ENCODE data around the gene RALY.
A peak's percentile ranks its signal among the peaks of the same experiment; 100 is the strongest.

The RALY gene

DNA sequence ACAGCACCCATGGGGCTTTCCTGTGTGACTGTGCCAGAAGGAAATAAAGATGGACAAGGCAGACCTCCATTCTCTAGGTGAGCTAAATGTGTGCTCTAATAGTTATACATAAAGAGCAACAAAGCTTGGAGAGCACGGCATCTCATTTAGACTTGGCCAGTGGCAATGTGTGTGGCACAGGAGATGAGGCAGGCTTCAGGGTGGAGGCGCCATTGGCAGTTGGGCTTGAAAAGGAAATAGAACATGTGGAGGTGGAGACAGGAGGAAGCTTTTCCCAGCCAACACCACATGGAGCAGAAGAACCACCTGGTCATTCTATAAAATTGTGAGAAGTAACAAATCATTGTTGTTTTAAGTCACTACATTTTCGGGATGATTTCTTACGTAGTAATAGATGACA, 3.6 kb upstream of the RALY start:
- DNase-seq, result no peak

DNA sequence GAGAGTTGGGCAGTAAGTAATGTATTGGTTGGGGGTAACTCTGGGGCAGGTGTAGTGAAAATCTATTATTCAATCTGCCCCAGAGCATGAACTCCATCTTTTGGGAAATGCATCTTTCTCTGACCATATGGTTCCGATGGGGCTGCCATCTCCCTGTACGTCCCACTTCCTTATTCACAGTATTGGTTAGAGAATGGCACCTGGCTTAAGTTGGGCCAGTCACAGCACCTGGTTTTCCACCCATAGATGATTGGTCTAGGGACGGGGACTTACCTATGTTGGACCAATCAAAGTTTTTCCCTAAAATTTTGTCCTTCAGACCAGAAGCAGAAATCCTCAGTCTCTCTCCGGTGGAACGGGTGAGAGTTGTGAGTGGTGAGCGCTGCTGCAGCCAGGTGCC, 2.2 kb upstream of the RALY start:
- DNase-seq, result no peak

DNA sequence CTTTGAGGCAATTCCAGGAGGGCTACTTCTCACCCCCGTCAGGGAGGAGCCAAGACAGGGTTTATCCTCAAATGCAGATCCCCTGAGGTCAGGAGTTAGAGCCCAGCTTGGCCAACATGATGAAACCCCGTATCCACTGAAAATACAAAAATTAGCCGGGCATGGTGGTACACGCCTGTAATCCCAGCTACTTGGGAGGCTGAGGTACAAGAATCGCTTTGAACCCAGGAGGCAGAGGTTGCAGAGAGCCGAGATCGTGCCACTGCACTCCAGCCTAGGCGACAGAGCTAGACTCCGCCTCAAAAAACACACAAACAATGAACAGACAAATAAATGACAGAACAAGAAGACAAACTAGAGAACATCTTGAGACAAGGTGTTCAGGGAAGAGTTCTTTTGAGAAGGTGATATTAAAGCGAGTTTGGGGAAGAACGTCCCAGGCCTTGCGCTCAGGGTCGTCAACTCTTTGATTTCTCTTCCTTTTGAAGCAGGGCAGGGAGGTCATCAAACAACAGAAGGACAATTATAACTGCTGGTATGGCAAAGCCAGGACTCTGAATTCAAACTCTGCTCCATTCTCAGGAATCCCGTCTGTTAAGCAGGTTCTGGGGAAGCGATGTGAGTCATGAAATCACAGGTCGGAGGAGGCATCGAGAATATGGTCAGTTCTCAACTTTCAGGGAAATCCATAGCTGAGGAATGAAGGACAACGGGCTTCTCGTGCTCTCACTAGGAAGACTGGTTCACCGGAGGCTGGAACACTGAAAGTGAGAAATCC, 1.4 kb upstream of the RALY start:
- peak in 1 of 2 donors; percentile 19 for DNase-seq

DNA sequence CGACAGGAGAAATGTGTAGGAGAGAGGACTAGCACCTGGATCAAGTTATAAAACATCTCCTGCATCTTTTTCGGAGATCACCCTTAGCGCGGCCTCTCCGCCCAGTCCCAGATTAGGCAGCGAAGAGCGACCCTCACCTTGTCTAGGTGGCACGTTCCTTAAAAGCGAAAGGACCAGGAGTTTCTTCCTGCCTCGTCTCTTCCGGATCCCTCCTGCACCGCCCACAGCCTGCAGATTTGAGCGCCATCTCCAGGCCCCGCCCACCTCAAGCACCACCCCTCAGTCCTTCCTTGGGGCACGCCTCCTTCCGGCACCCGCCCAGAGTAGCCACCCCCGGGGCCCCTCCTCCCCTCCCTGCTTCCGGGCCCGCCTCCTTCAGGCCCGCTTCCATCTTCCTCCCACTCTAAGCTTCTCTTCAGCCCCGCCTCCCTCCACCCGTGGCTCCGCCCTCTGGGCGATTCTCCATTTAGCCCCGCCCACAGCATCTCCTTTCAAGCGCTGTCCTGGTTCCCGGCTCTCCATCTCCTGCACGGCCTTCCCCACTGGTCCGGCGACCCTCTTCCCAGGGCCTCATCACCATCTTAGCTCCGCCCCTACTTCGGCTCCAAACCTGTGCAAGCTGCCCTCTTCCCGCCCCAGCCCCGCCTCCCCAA, 662 bp upstream of the RALY start:
- DNase-seq, result peak; percentile 98

DNA sequence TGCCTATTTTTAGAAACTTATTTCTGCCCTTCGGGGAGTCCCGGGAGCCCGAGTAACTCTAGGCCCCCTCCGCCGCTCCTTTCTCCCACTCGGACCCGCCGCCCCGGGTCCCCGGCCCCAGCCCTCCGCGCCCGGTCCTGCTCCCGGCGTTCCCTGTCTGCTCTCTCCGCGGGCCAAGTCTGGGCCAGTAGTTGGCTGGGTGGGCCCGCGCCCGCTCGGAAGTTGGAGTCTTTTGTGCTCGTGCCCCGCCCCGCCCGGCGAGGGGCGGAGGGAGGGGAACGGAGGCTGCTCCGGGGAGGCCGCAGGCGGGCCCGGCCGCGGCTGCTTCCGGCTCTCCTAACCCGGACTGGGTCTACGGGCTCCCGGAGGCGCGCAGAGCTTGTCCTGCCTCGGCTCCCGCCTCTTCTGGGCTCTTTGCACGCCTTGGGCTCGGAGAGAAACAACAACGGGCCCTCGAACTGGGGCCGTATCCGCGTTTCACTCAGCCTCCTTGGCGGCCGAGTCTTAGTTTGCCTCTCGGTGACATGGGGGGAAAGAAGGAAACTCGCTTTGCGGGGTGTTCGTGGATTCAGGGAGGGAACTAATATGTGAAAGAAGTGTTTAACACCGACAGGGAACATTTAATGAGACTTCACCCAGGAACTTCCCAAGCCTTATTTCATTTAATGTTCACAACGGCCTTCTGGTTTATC, 657 bp downstream of the RALY start:
- DNase-seq, result peak; percentile 68 to 71

DNA sequence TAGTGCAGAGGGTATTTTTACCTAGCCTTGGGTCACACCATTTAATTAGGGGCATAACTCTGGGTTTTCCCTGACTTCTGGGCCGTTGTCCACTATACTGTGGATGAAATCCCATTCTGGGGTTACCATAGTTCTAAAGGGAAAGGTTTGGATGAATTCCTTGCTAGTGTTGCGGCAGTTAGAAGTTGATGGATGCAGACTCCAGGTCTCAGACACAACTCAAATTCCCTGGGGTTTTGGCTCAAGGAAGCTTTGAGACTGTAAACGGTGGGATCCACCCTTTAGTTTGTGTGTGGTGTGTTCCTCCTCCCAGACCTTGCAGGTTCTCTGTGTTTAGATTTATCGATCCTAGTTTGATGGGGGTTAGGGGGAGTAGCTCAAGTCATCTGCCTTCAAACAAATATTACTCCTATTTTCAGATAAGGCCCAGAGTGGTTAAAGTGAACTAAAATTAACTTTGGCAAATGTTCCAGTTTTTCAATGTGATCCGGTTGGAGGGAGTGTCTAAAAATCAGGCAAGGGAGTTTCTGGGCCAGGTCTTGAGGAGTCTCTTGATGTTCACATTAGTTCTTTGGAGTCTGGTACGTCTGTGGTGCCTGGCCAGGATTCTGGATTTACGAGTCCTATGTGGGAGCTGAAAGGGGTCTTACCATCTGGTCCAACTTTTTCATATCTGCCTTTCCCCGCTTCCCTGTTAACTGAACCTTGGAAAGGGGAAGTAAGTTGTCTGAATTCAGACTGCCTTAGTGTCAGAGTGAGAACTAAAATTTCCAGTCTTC, 1.5 kb downstream of the RALY start:
- DNase-seq, result no peak

DNA sequence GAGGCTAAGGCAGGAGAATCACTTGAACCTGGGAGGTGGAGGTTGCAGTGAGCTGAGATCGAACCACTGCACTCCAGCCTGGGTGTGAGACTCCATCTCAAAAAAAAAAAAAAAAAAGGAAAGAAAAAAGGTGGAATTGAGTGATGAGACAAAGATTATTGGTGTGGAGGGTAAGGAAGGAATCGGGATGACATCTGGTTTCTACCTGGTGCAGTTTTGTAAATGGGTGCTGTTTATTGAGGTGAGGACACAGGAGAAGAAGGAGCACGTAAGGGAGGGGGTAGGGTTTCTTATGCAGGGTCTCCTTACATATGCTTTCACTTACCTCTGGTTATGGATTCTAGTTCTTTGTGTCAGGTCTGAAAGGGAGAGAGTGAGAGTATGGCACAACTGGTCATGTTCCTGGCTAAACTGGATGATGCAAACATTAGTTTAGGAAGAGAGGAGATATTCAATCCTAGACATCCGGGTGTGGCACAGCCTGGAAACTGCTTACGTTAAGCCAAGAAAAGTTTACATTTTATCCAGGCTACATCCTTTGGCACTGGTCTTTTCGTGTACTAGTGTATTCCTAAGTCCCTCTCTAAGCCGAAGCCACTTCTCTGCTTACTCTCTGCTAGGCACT, 5.4 kb downstream of the RALY start:
- no peak for DNase-seq

DNA sequence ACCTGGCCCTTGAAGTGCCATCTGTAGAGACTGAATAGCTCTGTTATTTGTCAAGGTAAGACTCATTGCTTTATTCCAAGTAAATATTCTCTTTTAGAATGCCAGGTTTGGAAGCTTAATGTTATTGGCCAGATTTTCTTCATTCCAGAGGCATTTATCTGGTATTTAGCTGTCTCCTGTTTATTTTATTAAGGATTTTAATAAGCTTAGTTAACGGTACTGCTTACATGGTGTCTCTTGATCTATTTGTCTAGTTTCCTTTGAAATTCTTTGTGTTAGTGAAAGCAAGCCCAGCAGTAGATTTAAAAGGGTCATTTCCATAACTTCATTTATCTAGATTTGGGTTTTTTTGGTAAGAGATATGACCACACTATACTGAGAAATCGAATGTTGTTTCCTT, 7.7 kb downstream of the RALY start:
- no peak for DNase-seq

DNA sequence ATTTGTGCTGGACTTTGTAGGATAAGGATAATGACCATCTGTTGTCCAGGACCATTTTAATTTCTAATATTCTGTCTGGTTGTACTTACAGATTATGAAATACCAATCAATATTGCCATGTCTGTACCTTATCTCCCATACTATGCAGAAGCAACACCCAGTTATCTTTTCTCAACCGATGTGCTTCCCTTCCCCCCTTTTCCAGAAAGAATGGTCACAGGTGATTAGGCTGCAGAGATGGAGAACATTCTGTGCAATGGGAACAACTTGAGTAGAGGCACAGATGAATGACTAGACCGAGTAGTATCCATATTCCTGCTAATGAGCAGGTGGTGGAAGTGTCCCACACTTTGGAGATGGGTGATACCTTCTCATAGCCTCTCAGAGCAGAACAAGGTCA, 10.5 kb downstream of the RALY start:
- no peak for DNase-seq

DNA sequence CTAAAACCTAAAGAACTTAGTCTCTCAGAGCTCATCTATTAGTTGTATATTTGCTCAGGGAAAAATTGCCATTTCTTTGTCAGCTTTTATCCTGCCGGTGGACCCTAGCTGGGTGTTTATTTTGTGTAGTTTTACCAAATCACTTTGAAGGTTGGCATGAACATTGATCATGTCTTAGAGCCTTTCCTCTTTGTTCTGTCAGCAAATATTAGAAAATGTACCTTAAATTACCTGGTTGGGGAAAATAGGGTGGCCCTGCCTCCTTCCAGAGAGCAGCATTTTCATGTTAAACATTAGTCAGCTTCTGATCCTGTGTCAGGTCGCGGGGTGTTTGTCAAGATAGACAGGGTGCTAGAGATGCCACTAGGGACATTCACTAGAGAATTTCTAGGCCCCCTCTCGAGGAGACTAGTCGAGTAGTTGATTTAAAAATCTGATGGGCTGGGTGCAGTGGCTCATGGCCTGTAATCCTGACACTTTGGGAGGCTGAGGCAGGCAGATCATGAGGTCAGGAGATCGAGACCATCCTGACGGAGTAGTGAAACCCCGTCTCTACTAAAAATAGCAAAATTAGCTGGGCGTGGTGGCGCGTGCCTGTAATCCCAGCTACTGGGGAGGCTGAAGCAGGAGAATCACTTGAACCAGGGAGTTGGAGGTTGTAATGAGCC, 11.2 kb downstream of the RALY start:
- DNase-seq, result no peak

DNA sequence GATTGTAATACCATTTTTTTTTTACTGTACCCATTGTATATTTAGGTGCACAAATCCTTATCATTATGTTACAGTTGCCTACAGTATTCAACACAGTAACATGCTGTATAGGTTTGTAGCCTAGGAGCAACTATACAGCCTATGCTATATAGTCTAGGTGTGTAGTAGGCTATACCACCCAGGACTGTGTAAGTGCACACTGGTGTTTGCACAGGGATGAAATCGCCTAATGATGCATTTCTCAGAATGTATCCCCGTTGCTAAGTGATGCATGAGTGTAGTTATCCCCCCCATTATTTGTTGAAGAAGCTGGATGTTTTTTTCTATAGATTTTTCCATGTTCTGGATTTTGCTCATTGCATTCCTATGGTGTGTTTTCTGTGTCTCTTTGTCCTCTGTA, 12.9 kb downstream of the RALY start:
- DNase-seq, result no peak

DNA sequence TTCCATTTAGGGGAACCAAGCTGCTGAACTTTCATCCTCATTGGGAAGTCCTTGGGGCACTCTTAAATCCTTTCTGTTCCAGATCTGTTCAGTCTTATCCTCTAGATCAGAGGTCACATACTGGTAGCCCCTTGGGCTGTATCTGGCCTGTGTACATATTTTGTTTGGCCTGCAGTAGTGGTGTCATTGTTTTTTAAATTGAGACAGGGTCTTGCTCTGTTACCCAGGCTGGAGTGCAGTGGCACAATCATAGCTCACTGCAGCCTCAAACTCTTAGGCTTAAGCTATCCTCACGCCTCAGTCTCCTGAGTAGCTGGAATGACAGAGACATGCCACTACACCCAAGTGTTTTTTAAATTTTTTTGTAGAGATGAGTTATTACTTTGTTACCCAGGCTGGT, 14.8 kb downstream of the RALY start:
- no peak for DNase-seq

DNA sequence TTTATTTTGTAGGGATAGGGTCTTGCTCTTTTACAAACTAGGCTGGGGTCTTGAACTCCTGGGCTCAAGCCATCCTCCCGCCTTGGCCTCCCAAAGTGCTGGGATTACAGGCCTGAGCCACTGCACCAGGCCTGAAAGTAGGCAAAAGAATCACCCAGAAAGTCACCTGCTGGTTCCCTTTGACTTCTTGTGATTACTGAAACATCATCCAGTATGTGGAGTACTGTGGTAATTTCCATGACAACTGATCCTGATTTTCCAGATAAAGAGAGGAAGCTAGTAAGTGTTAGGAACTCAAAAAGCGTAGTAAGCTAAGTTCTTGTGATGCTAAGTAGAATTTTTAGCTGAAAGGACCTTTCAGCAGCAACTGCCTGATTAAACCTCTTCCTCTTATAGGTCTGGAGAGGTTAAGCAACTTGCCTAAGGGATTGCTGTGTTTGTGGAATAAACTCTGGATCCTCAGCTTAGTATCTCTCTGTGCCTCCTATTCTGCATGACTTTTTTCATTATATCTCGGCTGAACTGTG, 16.8 kb downstream of the RALY start:
- DNase-seq, result no peak

DNA sequence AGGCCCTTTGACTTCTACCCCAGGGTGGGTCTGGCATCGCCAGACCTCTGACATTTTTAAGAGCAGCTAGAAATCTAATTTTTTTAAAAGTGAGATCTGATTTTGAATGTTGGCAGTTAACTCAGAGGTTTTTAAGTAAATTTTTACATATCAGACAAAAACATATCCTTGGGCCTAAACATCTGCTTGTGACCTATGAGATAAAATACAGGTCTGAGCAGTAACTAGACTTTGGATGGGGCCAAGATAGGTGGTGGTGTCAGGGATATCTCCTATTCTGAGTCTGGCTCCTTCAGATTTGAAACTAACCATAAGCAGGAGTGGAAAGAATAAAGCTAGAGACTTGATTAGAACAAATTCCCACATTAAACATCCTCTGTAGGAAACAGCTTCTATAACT, 17.6 kb downstream of the RALY start:
- no peak for DNase-seq

DNA sequence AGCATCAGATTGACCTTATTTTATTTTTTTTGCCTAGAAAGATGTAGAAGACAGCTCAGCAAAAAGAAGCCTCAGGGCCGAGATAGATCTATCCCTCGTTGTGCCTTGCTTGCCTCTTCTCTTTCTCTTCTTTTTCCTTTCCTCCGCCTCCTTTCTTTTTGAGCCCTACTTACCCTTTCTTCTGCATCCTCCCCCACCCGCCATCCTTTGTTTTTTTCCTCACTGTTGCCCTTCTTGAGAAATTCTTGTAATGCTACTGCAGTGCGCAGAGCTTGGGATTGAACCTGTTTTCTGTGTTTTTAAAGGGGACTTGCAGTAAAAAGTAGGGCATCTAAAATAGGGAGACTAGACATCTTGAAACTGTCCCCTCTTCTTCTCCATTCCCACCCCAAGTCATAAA, 18.6 kb downstream of the RALY start:
- no peak for DNase-seq

DNA sequence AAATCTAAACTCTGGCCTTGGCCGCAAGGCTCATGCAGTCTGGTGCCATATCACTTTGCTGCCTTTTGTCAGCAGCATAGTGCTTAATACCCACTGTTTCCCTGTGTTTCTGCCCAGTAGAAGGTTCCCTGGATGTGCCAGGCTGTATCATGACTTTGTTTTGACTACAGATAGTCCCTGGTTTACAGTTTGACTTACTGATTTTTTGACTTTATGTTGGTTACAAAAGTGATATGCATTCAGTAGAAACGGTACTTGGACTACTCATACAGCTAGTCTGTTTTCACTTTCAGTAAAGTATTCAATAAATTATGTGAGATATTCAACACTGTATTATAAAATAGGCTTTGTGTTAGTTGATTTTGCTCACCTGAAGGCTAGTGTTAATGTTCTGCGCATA, 19.0 kb downstream of the RALY start:
- DNase-seq, result no peak

DNA sequence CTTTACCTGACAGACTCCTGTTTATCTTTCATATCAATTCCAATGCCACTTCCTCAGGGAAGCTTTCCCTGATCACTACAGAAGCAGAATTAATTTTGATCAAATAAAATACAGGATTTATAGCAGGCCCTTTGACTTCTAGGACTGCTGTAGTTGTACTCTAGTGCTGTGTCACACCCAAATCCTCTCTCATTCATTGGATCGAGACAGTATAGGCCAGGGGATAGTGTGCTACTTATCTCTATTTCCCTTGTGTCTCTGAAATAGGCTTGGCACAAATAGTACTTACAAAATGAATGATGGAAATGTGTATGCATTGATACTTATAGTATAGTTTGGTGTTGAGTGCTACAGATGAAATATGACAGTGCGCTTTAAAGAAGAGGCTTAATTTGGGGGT, 19.8 kb downstream of the RALY start:
- no peak for DNase-seq

DNA sequence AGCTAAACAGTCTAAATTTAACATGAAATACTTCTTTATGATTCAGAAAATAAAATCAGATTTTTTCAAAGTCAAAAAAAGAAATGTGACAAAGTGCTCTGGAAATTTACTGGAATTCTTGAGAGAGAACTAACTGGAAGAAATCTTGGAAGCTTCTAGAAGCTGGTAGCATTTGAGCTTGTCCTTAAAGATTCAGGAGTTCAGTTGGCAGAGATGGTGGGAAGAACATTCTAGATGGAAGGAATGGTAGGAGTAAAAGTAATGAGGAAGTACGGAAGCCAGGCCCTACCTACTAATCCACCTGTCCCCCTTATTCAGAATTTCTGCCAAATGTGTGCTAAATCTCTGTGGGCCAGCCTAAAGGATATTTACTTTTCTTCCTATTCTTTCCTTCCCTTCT, 21.2 kb downstream of the RALY start:
- DNase-seq, result no peak

DNA sequence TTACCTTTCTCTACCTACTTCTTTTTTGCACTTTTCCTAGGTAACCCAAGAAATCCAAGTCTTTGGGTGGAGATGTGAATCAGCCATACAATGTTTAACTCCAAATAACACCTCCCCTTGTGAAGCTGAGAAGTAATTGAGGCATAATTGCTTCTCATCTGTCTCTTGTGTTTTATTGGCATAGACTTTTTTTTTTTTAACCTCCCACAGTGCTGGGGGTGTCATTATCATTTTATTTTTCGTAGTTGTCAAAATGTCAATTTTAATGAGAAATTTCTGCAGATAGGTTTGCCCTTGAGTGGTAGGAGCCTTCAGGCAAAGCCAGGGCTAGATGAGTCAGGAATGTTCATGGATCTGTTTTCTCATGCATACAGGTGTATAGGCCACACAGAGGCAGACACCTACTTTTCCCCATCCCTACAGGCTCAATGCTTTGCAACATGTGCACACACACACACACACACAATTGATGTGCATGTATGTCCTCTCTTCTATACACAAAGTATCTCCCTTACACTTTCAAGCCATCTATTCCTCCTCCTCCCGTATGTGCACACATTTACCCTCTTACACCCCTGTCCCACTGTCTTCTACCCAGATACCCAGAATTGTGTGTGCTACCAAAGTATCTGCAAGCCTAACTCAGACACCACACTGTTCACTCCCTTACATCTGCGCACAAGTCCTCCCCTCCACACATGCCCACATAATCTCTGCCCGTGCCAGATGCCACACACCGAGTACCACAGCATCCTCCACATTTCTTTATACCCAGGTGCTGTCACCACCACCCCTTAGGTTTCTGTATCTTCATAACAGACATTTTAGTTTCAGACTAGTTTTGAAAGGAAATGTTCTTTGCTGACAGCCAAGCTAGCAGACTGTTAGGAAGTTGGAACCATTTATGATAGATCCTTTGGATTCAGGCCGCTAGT, 22.0 kb downstream of the RALY start:
- DNase-seq, result no peak

DNA sequence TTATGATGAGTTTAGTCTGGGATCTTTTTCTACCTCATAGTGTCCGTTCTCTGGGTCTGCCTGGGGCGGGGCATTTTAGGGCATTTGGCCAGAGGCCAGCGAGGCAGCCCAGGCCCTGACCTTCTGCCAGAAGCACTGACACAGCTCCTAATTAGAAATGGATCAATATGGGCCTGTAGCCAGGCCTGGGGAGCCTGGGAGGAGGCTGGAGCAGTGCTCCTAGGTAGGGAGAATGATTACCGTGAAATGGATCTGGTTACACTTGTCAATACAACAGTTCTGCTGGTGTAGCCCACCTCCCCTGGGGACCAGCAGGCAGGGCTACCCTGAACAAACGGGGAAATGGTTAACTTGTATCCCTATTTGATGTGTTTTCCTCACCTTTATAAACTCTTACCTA, 23.0 kb downstream of the RALY start:
- no peak for DNase-seq

DNA sequence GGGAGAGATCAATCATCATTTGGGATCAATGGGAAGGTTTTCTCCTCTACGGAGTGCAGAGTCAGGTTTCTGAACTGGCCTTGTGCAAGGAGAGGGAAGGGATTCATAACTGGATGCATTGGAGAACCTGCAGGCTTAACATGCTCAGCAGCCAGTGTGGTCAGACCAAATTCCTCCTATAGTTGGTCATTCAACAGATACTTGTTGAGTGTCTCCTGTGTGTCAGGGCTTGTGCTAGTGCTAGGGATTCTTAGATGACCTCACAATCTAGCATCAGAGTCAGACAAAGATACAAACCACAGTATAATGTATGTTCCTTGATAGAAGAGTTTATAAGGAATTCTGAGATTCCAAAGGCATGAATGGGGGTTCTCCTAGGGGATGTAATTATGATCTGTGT, 23.9 kb downstream of the RALY start:
- no peak for DNase-seq

All from stimulated activated CD4-positive, alpha-beta T cell treated with anti-CD3 and anti-CD28 coated beads, Interleukin-2, amount 100 ng/mL, for 48 hours (primary cell).